GM23338 (cell line): ENCODE data around the gene GFRA1. TPM values are rescaled to one million over a fixed set of nuclear protein-coding genes. Genes with fewer than 3 reads are reported as not detected.
A peak's percentile ranks its signal among the peaks of the same experiment; 100 is the strongest.

Experiments used
- ATAC-seq: fragments of 200-7000 bp; cut with Tn5 transposase; 3 replicates; pipeline ENCODE4 v1.9.1; 2020
- DNase-seq: peaks from one replicate; pipeline ENCODE4 v3.0.0-alpha.2; 2015; ENCODE audit warnings: low spot score
- H2AFZ ChIP-seq: fragments of 200-600 bp; sonication (generic); 2 replicates; pipeline ENCODE4 v1.8.0; 2016; ENCODE audit warnings: antibody characterized with exemption, mild to moderate bottlenecking, moderate library complexity
- H3F3A ChIP-seq: fragments of 200-600 bp; sonication (generic); replicated peaks from 2 replicates; pipeline ENCODE4 v1.8.0; 2017; ENCODE audit warnings: antibody characterized with exemption, mixed run types, low read depth
- H3K27ac ChIP-seq: fragments of 200-600 bp; sonication (generic); 2 replicates; pipeline ENCODE4 v1.6.1; 2016; ENCODE audit warnings: low read depth
- H3K27me3 ChIP-seq: fragments of 200-600 bp; sonication (generic); 2 replicates; pipeline ENCODE4 v1.8.0; 2016; ENCODE audit warnings: mild to moderate bottlenecking, mixed run types, moderate library complexity; ENCODE audit not compliant: insufficient read depth
- H3K36me3 ChIP-seq: fragments of 200-600 bp; sonication (generic); 2 replicates; pipeline ENCODE4 v1.8.0; 2016; ENCODE audit warnings: mild to moderate bottlenecking; ENCODE audit not compliant: insufficient read depth
- H3K4me1 ChIP-seq: fragments of 200-600 bp; sonication (generic); 2 replicates; pipeline ENCODE4 v1.8.0; 2016; ENCODE audit warnings: mild to moderate bottlenecking, moderate library complexity; ENCODE audit not compliant: insufficient read depth
- H3K4me2 ChIP-seq: fragments of 200-600 bp; sonication (generic); 2 replicates; pipeline ENCODE4 v1.7.1; 2017; ENCODE audit warnings: mixed run types
- H3K4me3 ChIP-seq: fragments of 200-600 bp; sonication (generic); 2 replicates; pipeline ENCODE4 v1.6.1; 2016; ENCODE audit warnings: mixed run types
- H3K79me2 ChIP-seq: fragments of 200-600 bp; sonication (generic); replicated peaks from 2 replicates; pipeline ENCODE4 v1.8.0; 2017; ENCODE audit warnings: mild to moderate bottlenecking; ENCODE audit not compliant: insufficient read depth
- H3K9me2 ChIP-seq: fragments of 200-600 bp; sonication (generic); 2 replicates; pipeline ENCODE4 v1.8.0; 2017; ENCODE audit not compliant: insufficient read depth
- H4K20me1 ChIP-seq: fragments of 200-600 bp; sonication (generic); replicated peaks from 2 replicates; pipeline ENCODE4 v1.8.0; 2017; ENCODE audit warnings: mild to moderate bottlenecking; ENCODE audit not compliant: insufficient read depth
- H3K27ac Mint-ChIP-seq: 2 replicates; pipeline ENCODE4 v1.8.0; 2020; ENCODE audit warnings: inconsistent platforms, mild to moderate bottlenecking, moderate library complexity, mixed read lengths
- H3K27me3 Mint-ChIP-seq: 3 replicates; pipeline ENCODE4 v1.8.0; 2022; ENCODE audit warnings: low read depth, mild to moderate bottlenecking, moderate library complexity, mixed read lengths, inconsistent platforms; ENCODE audit not compliant: insufficient read depth, poor library complexity
- H3K36me3 Mint-ChIP-seq: 3 replicates; pipeline ENCODE4 v1.8.0; 2021; ENCODE audit warnings: low read depth, mild to moderate bottlenecking, inconsistent platforms, moderate library complexity, mixed read lengths
- H3K4me1 Mint-ChIP-seq: 3 replicates; pipeline ENCODE4 v1.8.0; 2020; ENCODE audit warnings: mild to moderate bottlenecking, inconsistent platforms, mixed read lengths
- H3K4me3 Mint-ChIP-seq: 3 replicates; pipeline ENCODE4 v1.8.0; 2021; ENCODE audit warnings: moderate library complexity, mild to moderate bottlenecking, inconsistent platforms, mixed read lengths
- H3K9me3 Mint-ChIP-seq: 3 replicates; pipeline ENCODE4 v1.8.0; 2020; ENCODE audit warnings: moderate library complexity, mild to moderate bottlenecking, inconsistent platforms, mixed read lengths
- CREB1 ChIP-seq: fragments of 250-450 bp; sonication (Bioruptor Pico); IDR thresholded peaks from 2 replicates; pipeline ENCODE4 v1.5.0; 2020; ENCODE audit warnings: low read depth, mild to moderate bottlenecking, moderate library complexity
- EZH2 ChIP-seq: fragments of 200-600 bp; sonication (generic); IDR thresholded peaks from one replicate; pipeline ENCODE4 v1.8.0; 2017; ENCODE audit warnings: antibody characterized with exemption, mild to moderate bottlenecking, low read depth; ENCODE audit not compliant: unreplicated experiment
- EZH2phosphoT487 ChIP-seq: fragments of 200-600 bp; sonication (generic); IDR thresholded peaks from one replicate; pipeline ENCODE4 v1.8.1; 2018; ENCODE audit warnings: antibody characterized with exemption; ENCODE audit not compliant: unreplicated experiment
- JUNB ChIP-seq: IDR thresholded peaks from one replicate; pipeline ENCODE4 v1.6.1; 2016; ENCODE audit warnings: antibody characterized with exemption; ENCODE audit not compliant: unreplicated experiment
- NANOG ChIP-seq: IDR thresholded peaks from 2 replicates; pipeline ENCODE4 v1.6.1; 2016; ENCODE audit warnings: antibody characterized with exemption, borderline replicate concordance
- POLR2AphosphoS5 ChIP-seq: IDR thresholded peaks from 2 replicates; pipeline ENCODE4 v1.6.1; 2016; ENCODE audit warnings: antibody characterized with exemption, low read depth
- STAT1 ChIP-seq: IDR thresholded peaks from one replicate; pipeline ENCODE4 v1.6.1; 2016; ENCODE audit warnings: antibody characterized with exemption; ENCODE audit not compliant: unreplicated experiment
- ZNF114 ChIP-seq: fragments of 250-450 bp; sonication (Bioruptor Pico); IDR thresholded peaks from 2 replicates; pipeline ENCODE4 v1.5.0; 2020; ENCODE audit warnings: mild to moderate bottlenecking, moderate library complexity
- ZNF331 ChIP-seq: fragments of 250-450 bp; sonication (Bioruptor Pico); IDR thresholded peaks from 2 replicates; pipeline ENCODE4 v1.5.0; 2020; ENCODE audit warnings: low read depth, mild to moderate bottlenecking, moderate library complexity
- polyA plus RNA-seq: library from polyadenylated mRNA; unstranded; fragments of >200 nt; fragmentation: Nextera tagmentation; extraction: Ambion mirVana; gene quantifications from 2 replicates; pipeline ENCODE4 v1.2.1, GENCODE V29; 2016
- total RNA-seq: library from RNA; depleted of rRNA; stranded (reverse); fragments of >200 nt; shearing (Covaris generic); gene quantifications from 2 replicates; pipeline ENCODE4 v1.2.3, GENCODE V29; 2014
- TF ChIP-seq, protein P1 (sequence below): IDR thresholded peaks from one replicate; pipeline ENCODE4 v1.6.1; 2018; ENCODE audit warnings: antibody characterized with exemption; ENCODE audit not compliant: unreplicated experiment
- TF ChIP-seq, protein P2 (sequence below), 2 experiments: fragments of 200-600 bp in 1 of 2; sonication (generic) in 1 of 2; conservative IDR thresholded peaks; 2 replicates each; pipeline versions ENCODE4 v1.5.1 to v1.6.1; 2016 to 2017; ENCODE audit warnings: antibody characterized with exemption in 2 of 2, low read depth in 2 of 2, mild to moderate bottlenecking in 2 of 2, moderate library complexity in 1 of 2
- TF ChIP-seq, protein P3 (sequence below): IDR thresholded peaks from 2 replicates; pipeline ENCODE4 v1.6.1; 2016; ENCODE audit warnings: antibody characterized with exemption
- TF ChIP-seq, protein P4 (sequence below): fragments of 250-450 bp; sonication (Bioruptor Pico); IDR thresholded peaks from 2 replicates; pipeline ENCODE4 v1.5.0; 2020; ENCODE audit warnings: mild to moderate bottlenecking, moderate library complexity

GFRA1 gene
- total and polyA plus RNA-seq, 2 experiments from 2014 or later = 1.4 to 2.8 TPM

DNA sequence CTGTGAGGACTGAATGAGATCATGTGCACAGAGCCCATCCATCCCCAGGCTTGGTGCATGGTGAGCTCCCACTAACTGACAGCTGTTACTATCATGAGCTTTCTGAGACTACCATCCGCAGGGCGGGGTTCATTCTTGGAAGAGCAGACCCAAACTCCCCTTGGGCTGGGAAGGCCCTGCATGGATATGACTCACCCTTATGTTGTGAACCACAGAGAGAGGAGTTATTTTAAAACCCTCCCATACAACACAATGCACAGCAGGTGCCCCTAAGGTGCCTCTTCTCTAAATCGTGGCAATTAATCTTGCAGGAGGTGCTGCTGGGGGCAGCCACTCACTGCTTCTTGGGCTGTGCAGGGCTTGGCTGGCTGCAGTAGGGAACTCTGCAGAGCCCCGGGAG, 219.1 kb downstream of the GFRA1 start:
- peak; percentile 67 for ATAC-seq
- TF ChIP-seq, protein P1, sequence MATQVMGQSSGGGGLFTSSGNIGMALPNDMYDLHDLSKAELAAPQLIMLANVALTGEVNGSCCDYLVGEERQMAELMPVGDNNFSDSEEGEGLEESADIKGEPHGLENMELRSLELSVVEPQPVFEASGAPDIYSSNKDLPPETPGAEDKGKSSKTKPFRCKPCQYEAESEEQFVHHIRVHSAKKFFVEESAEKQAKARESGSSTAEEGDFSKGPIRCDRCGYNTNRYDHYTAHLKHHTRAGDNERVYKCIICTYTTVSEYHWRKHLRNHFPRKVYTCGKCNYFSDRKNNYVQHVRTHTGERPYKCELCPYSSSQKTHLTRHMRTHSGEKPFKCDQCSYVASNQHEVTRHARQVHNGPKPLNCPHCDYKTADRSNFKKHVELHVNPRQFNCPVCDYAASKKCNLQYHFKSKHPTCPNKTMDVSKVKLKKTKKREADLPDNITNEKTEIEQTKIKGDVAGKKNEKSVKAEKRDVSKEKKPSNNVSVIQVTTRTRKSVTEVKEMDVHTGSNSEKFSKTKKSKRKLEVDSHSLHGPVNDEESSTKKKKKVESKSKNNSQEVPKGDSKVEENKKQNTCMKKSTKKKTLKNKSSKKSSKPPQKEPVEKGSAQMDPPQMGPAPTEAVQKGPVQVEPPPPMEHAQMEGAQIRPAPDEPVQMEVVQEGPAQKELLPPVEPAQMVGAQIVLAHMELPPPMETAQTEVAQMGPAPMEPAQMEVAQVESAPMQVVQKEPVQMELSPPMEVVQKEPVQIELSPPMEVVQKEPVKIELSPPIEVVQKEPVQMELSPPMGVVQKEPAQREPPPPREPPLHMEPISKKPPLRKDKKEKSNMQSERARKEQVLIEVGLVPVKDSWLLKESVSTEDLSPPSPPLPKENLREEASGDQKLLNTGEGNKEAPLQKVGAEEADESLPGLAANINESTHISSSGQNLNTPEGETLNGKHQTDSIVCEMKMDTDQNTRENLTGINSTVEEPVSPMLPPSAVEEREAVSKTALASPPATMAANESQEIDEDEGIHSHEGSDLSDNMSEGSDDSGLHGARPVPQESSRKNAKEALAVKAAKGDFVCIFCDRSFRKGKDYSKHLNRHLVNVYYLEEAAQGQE = no peak
- TF ChIP-seq, protein P2, sequence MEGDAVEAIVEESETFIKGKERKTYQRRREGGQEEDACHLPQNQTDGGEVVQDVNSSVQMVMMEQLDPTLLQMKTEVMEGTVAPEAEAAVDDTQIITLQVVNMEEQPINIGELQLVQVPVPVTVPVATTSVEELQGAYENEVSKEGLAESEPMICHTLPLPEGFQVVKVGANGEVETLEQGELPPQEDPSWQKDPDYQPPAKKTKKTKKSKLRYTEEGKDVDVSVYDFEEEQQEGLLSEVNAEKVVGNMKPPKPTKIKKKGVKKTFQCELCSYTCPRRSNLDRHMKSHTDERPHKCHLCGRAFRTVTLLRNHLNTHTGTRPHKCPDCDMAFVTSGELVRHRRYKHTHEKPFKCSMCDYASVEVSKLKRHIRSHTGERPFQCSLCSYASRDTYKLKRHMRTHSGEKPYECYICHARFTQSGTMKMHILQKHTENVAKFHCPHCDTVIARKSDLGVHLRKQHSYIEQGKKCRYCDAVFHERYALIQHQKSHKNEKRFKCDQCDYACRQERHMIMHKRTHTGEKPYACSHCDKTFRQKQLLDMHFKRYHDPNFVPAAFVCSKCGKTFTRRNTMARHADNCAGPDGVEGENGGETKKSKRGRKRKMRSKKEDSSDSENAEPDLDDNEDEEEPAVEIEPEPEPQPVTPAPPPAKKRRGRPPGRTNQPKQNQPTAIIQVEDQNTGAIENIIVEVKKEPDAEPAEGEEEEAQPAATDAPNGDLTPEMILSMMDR (conservative IDR thresholded peaks at IDR 0.05; ENCODE audit: low read depth in 2 of 2) = no peak
- TF ChIP-seq EZH2phosphoT487 (no peak), ZNF331 (no peak), ZNF114 (no peak), STAT1 (no peak), POLR2AphosphoS5 (no peak), CREB1 (CRISPR knock-in tag) (no peak), JUNB (no peak), NANOG (no peak), EZH2 (no peak)
- TF ChIP-seq, protein P3, sequence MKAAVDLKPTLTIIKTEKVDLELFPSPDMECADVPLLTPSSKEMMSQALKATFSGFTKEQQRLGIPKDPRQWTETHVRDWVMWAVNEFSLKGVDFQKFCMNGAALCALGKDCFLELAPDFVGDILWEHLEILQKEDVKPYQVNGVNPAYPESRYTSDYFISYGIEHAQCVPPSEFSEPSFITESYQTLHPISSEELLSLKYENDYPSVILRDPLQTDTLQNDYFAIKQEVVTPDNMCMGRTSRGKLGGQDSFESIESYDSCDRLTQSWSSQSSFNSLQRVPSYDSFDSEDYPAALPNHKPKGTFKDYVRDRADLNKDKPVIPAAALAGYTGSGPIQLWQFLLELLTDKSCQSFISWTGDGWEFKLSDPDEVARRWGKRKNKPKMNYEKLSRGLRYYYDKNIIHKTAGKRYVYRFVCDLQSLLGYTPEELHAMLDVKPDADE = no peak
- TF ChIP-seq, protein P4, sequence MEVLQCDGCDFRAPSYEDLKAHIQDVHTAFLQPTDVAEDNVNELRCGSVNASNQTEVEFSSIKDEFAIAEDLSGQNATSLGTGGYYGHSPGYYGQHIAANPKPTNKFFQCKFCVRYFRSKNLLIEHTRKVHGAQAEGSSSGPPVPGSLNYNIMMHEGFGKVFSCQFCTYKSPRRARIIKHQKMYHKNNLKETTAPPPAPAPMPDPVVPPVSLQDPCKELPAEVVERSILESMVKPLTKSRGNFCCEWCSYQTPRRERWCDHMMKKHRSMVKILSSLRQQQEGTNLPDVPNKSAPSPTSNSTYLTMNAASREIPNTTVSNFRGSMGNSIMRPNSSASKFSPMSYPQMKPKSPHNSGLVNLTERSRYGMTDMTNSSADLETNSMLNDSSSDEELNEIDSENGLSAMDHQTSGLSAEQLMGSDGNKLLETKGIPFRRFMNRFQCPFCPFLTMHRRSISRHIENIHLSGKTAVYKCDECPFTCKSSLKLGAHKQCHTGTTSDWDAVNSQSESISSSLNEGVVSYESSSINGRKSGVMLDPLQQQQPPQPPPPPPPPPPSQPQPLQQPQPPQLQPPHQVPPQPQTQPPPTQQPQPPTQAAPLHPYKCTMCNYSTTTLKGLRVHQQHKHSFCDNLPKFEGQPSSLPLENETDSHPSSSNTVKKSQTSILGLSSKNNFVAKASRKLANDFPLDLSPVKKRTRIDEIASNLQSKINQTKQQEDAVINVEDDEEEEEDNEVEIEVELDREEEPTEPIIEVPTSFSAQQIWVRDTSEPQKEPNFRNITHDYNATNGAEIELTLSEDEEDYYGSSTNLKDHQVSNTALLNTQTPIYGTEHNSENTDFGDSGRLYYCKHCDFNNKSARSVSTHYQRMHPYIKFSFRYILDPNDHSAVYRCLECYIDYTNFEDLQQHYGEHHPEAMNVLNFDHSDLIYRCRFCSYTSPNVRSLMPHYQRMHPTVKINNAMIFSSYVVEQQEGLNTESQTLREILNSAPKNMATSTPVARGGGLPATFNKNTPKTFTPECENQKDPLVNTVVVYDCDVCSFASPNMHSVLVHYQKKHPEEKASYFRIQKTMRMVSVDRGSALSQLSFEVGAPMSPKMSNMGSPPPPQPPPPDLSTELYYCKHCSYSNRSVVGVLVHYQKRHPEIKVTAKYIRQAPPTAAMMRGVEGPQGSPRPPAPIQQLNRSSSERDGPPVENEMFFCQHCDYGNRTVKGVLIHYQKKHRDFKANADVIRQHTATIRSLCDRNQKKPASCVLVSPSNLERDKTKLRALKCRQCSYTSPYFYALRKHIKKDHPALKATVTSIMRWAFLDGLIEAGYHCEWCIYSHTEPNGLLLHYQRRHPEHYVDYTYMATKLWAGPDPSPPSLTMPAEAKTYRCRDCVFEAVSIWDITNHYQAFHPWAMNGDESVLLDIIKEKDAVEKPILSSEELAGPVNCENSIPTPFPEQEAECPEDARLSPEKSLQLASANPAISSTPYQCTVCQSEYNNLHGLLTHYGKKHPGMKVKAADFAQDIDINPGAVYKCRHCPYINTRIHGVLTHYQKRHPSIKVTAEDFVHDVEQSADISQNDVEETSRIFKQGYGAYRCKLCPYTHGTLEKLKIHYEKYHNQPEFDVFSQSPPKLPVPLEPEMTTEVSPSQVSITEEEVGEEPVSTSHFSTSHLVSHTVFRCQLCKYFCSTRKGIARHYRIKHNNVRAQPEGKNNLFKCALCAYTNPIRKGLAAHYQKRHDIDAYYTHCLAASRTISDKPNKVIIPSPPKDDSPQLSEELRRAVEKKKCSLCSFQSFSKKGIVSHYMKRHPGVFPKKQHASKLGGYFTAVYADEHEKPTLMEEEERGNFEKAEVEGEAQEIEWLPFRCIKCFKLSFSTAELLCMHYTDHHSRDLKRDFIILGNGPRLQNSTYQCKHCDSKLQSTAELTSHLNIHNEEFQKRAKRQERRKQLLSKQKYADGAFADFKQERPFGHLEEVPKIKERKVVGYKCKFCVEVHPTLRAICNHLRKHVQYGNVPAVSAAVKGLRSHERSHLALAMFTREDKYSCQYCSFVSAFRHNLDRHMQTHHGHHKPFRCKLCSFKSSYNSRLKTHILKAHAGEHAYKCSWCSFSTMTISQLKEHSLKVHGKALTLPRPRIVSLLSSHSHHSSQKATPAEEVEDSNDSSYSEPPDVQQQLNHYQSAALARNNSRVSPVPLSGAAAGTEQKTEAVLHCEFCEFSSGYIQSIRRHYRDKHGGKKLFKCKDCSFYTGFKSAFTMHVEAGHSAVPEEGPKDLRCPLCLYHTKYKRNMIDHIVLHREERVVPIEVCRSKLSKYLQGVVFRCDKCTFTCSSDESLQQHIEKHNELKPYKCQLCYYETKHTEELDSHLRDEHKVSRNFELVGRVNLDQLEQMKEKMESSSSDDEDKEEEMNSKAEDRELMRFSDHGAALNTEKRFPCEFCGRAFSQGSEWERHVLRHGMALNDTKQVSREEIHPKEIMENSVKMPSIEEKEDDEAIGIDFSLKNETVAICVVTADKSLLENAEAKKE (CRISPR knock-in tag) = no peak

More for the DNA sequence above, 219.1 kb downstream of the GFRA1 start:
- Histone ChIP-seq H3K9me2 (0 out of 2 replicates have a peak, but pooled peaks cover 3% of the 10 kb centered on the region), H3K27me3 (no peaks in the 10 kb centered on the region), H3F3A (no peaks in the 10 kb centered on the region), H2AFZ (no peak overlapping the region), H3K79me2 (no peaks in the 10 kb centered on the region), H3K4me1 (peaks cover 10% of the 10 kb centered on the region; the same call in 1 of the 2 replicates), H3K27ac (no peak overlapping the region), H3K4me3 (no peak overlapping the region), H4K20me1 (no peaks in the 10 kb centered on the region), H3K4me2 (no peak overlapping the region), H3K36me3 (no peaks in the 10 kb centered on the region)
- Mint-ChIP-seq H3K27ac (no peak overlapping the region), H3K9me3 (no peaks in the 10 kb centered on the region; the same call in 1 of the 3 replicates), H3K27me3 (peaks cover 3% of the 10 kb centered on the region), H3K36me3 (no peaks in the 10 kb centered on the region), H3K4me3 (no peak overlapping the region), H3K4me1 (peaks cover 12% of the 10 kb centered on the region)
- DNase-seq = peak; percentile 2
